Epithelial cell of esophagus (primary cell): Measurements from ENCODE around the gene TRIM71.

Experiments
- DNase-seq: peaks from one replicate; pipeline ENCODE4 v3.0.0; 2010; ENCODE audit warnings: low read depth
- H3K4me3 ChIP-seq: 2 replicates; pipeline ENCODE4 v1.5.1; 2011; ENCODE audit warnings: mild to moderate bottlenecking, low read length, control low read depth
- CTCF ChIP-seq: IDR thresholded peaks from 2 replicates; pipeline ENCODE4 v1.5.1; 2011; ENCODE audit warnings: low read depth, mild to moderate bottlenecking, low read length, control low read depth, inconsistent platforms; ENCODE audit not compliant: insufficient read depth; ENCODE audit errors: missing control alignments

Gene TRIM71

GRCh38 chr3:32816439-32817256 is 1.1 kb upstream of the TRIM71 start:
- DNase-seq, result peak; percentile 16
- no peak for TF ChIP-seq CTCF
- H3K4me3 ChIP-seq, result no peak overlapping the region

GRCh38 chr3:32817257-32817557 is 590 bp upstream of the TRIM71 start:
- H3K4me3 ChIP-seq, result no peak overlapping the region
- DNase-seq, result no peak
- TF ChIP-seq CTCF, result no peak

GRCh38 chr3:32818229-32818969 is 602 bp downstream of the TRIM71 start:
- peak; percentile 18 for DNase-seq
- no peak for TF ChIP-seq CTCF
- H3K4me3 ChIP-seq, result no peak overlapping the region

DNA sequence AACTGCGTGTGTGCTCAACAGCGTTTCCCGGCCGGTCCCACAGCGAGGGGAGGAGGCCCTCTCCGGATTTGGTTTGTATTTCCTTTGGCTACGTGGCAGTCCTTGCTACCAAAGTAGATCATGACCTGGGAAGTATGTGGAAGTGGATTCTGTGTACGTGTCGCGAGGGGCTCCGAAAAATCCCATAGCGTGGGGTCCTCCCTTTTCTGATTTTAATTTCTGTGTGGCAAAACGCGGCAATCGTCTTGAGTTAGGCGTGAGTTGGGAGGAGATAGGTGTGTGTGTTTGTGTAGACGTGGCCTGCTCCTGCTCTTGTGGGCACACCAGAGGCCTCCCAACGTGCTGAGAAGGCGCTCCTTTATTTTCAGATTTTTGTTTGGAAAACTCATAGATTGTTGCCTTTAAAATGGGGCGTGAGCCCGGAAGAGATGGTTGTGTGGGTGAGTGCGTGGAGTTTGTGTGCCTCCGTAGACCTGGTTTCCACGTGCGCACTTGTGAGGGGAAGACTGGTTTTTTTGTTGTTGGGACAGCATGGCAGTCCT is 1.2 kb downstream of the TRIM71 start:
- H3K4me3 ChIP-seq, result no peak overlapping the region
- DNase-seq, result no peak
- TF ChIP-seq CTCF, result no peak

DNA sequence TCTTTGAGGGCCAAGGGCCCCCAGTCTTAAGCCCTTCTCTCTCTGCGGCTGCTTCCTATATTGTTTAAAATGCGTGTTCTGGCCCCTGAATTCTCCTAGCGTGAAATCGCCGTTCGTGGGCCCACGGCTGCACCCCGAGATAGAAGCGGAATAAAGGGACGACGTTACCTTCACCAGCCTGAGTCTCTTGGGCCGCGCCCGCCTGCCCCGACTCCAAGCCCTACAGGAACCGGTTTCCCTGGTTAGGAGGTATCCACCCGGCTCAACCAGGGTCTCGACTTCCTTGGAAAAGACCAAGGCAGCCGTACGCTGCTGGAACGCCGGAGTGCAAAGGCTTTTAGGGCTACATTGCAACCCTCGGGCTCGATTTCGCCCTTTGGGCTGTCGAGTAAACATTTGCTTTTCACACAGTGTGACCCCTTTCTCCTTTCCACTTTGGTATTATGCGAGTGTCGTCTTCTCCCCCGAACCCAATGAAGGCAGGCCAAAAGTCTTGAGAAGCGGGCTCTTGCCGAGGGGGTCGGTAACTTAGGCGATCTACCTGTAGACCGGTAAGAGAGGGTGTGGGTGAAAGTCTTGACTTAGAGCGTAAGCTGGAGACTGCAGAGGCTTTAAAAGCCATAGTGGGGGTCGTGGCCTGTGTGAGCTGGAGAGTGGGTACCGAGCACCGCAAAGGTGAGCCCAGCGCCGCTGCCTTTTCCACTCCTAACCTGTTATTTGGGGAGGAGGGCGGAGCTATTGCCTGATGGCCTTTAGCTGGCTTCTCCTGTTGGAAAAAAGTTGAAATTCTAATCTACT is 2.0 kb downstream of the TRIM71 start:
- no peak for DNase-seq
- H3K4me3 ChIP-seq, result no peak overlapping the region

DNA sequence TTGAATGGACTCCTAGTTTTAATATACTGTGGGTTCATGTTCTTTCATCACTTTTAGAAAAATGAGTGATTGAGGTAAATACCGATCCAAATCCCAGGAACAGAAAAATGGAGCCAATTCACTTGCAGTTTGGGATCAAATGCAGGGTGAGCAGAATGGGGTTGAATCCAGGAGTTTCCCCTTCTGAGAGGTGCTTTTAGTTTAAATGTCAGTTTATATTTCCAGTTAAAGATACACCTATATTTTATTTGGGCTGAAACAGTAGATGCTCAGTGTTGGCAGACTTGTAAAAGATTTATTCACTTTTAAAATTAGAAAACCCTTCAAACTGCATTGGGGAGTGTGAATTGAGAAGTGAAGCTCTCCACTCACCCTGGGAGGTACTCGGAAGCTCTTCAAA is 2.6 kb downstream of the TRIM71 start:
- DNase-seq, result no peak
- TF ChIP-seq CTCF, result no peak
- H3K4me3 ChIP-seq, result no peak overlapping the region

More for the DNA sequence above, 2.0 kb downstream of the TRIM71 start:
- TF ChIP-seq CTCF, result no peak
